ENCODE measurements around the gene FRYL.

FRYL gene

GRCh38 chr4:48635980-48636379 is 144.1 kb downstream of the FRYL start:
- Histone ChIP-seq H3K27me3 (ENCODE audit: insufficient read depth, low read length, poor library complexity, severe bottlenecking) (no peaks in the 10 kb centered on the region), H3K9me2 (replicated peaks; ENCODE audit: low read depth, low read length) (no peaks in the 10 kb centered on the region), H3K9me3 (ENCODE audit: insufficient read depth, low read depth, low read length) (no peaks in the 10 kb centered on the region), H3K4me2 (ENCODE audit: low read depth, low read length, poor library complexity, severe bottlenecking) (no peak overlapping the region), H3K9ac (ENCODE audit: low read depth, low read length, poor library complexity, severe bottlenecking) (no peak overlapping the region), H3K4me1 (ENCODE audit: insufficient read depth, low read length, poor library complexity, severe bottlenecking) (peaks cover 24% of the 10 kb centered on the region), H3K79me2 (ENCODE audit: insufficient read depth, low read length) (peaks cover 61% of the 10 kb centered on the region), H3F3A (ENCODE audit: low read depth) (no peaks in the 10 kb centered on the region), H3K4me3 (ENCODE audit: low read length, poor library complexity, severe bottlenecking) (no peak overlapping the region), H4K20me1 (ENCODE audit: insufficient read depth, low read length, poor library complexity, severe bottlenecking) (peaks cover 44% of the 10 kb centered on the region), H2AFZ (ENCODE audit: low read length) (no peak overlapping the region), H3K36me3 (ENCODE audit: insufficient read depth, low read length) (peaks cover 8% of the 10 kb centered on the region; the same call in 1 of the 2 replicates)
- TF ChIP-seq CTCF (conservative IDR thresholded peaks at IDR 0.05; ENCODE audit: low read length) (no peak), EZH2phosphoT487 (IDR thresholded peaks at IDR 0.05; ENCODE audit: borderline replicate concordance) (no peak)

GRCh38 chr4:48635310-48635709 is 144.8 kb downstream of the FRYL start:
- H3F3A ChIP-seq (ENCODE audit: low read depth) = no peaks in the 10 kb centered on the region
- peak overlapping the region; percentile 15 for H3K4me2 ChIP-seq (ENCODE audit: low read depth, low read length, poor library complexity, severe bottlenecking)
- TF ChIP-seq CTCF (conservative IDR thresholded peaks at IDR 0.05; ENCODE audit: low read length) (no peak), EZH2phosphoT487 (IDR thresholded peaks at IDR 0.05; ENCODE audit: borderline replicate concordance) (no peak)
- no peak overlapping the region for H2AFZ ChIP-seq (ENCODE audit: low read length)
- H3K36me3 ChIP-seq (ENCODE audit: insufficient read depth, low read length) = peaks cover 10% of the 10 kb centered on the region; the same call in 1 of the 2 replicates
- H3K9me3 ChIP-seq (ENCODE audit: insufficient read depth, low read depth, low read length) = no peaks in the 10 kb centered on the region
- no peaks in the 10 kb centered on the region for H3K27me3 ChIP-seq (ENCODE audit: insufficient read depth, low read length, poor library complexity, severe bottlenecking)
- H3K9ac ChIP-seq (ENCODE audit: low read depth, low read length, poor library complexity, severe bottlenecking) = no peak overlapping the region
- peaks cover 18% of the 10 kb centered on the region for H3K4me1 ChIP-seq (ENCODE audit: insufficient read depth, low read length, poor library complexity, severe bottlenecking)
- no peaks in the 10 kb centered on the region for H3K9me2 ChIP-seq (replicated peaks; ENCODE audit: low read depth, low read length)
- H3K79me2 ChIP-seq (ENCODE audit: insufficient read depth, low read length) = peaks cover 55% of the 10 kb centered on the region
- H4K20me1 ChIP-seq (ENCODE audit: insufficient read depth, low read length, poor library complexity, severe bottlenecking) = peaks cover 37% of the 10 kb centered on the region
- no peak overlapping the region for H3K4me3 ChIP-seq (ENCODE audit: low read length, poor library complexity, severe bottlenecking)

DNA sequence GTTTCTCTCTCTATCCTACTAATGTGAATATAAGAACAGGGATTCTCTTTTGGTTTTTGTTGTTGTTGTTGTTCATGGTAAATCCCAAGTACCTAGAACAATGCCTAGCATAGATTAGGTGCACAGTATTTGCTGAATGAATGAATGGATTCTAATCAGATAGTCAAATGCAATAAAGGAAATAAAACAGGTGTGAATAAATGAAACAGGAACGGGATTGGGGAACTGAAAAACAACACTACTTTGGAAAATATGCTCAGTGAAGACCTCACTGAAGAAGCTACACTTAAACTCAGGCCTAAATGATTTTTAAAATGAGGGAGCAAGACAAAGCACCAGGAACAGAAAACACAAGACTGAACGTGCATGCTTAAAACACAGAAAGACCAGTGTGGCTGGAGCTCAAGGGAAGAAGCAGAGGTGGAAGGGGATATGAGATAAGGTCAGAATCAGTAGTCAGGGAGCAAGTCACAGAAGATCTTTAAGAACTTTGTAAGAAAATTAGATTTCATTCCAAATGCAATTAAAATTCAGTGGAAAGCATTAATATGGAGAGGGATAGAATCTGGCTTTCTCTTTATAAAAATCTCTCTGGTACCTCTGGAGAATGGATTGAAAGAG is 145.3 kb downstream of the FRYL start:
- peaks cover 17% of the 10 kb centered on the region for H3K4me1 ChIP-seq (ENCODE audit: insufficient read depth, low read length, poor library complexity, severe bottlenecking)
- no peaks in the 10 kb centered on the region for H3K9me2 ChIP-seq (replicated peaks; ENCODE audit: low read depth, low read length)
- H3K4me3 ChIP-seq (ENCODE audit: low read length, poor library complexity, severe bottlenecking) = no peak overlapping the region
- no peaks in the 10 kb centered on the region for H3K9me3 ChIP-seq (ENCODE audit: insufficient read depth, low read depth, low read length)
- H3K27me3 ChIP-seq (ENCODE audit: insufficient read depth, low read length, poor library complexity, severe bottlenecking) = no peaks in the 10 kb centered on the region
- no peak overlapping the region for H3K9ac ChIP-seq (ENCODE audit: low read depth, low read length, poor library complexity, severe bottlenecking)
- no peak for TF ChIP-seq CTCF (conservative IDR thresholded peaks at IDR 0.05; ENCODE audit: low read length)
- no peak for TF ChIP-seq EZH2phosphoT487 (IDR thresholded peaks at IDR 0.05; ENCODE audit: borderline replicate concordance)
- H3K79me2 ChIP-seq (ENCODE audit: insufficient read depth, low read length) = peaks cover 53% of the 10 kb centered on the region
- peaks cover 33% of the 10 kb centered on the region for H4K20me1 ChIP-seq (ENCODE audit: insufficient read depth, low read length, poor library complexity, severe bottlenecking)
- no peak overlapping the region for H2AFZ ChIP-seq (ENCODE audit: low read length)
- no peaks in the 10 kb centered on the region for H3F3A ChIP-seq (ENCODE audit: low read depth)
- no peak overlapping the region for H3K4me2 ChIP-seq (ENCODE audit: low read depth, low read length, poor library complexity, severe bottlenecking)
- H3K36me3 ChIP-seq (ENCODE audit: insufficient read depth, low read length) = peaks cover 12% of the 10 kb centered on the region; the same call in 1 of the 2 replicates

All from Loucy (cell line).